ENCODE results near the gene SV2C. TPM values are rescaled to one million over a fixed set of nuclear protein-coding genes. Genes with fewer than 3 reads are reported as not detected.

The SV2C gene
- total RNA-seq, 1 donor from 2014 or later: 0.48 TPM

DNA sequence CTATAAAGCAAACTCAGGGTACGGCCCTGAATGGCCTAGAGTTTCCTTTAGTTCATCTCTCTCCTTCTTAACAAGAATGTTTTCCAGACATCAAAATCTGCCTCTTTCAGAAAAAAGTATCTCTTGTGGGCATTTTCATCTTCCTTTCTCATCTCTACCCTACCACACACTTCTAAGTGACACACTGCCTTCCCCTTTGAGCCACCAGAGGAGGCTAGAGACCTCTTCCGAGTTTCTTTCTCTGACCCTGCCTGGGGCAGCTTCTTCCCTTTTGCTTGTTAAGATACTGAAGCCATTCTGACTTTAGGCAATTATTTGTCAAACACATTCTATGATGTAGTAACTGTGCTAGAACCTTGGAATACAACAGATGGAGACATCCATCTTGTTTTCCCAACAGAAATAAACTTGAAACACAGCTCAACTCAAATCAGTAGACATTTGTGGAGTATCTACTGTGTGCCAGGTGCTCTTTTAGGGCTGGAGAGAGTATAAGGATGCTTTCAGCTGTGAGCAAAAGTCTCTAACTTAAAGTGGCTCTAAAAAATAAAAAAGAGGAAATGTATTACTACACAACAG lies 8.6 kb upstream of the SV2C start:
- H3K4me1 Mint-ChIP-seq (ENCODE audit: low read depth): no peaks in the 10 kb centered on the region
- no peak overlapping the region for H3K4me3 Mint-ChIP-seq (ENCODE audit: low read depth)
- TF ChIP-seq, protein P1, sequence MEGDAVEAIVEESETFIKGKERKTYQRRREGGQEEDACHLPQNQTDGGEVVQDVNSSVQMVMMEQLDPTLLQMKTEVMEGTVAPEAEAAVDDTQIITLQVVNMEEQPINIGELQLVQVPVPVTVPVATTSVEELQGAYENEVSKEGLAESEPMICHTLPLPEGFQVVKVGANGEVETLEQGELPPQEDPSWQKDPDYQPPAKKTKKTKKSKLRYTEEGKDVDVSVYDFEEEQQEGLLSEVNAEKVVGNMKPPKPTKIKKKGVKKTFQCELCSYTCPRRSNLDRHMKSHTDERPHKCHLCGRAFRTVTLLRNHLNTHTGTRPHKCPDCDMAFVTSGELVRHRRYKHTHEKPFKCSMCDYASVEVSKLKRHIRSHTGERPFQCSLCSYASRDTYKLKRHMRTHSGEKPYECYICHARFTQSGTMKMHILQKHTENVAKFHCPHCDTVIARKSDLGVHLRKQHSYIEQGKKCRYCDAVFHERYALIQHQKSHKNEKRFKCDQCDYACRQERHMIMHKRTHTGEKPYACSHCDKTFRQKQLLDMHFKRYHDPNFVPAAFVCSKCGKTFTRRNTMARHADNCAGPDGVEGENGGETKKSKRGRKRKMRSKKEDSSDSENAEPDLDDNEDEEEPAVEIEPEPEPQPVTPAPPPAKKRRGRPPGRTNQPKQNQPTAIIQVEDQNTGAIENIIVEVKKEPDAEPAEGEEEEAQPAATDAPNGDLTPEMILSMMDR (IDR thresholded peaks at IDR 0.05; ENCODE audit: unreplicated experiment): peak; percentile 65
- no peaks in the 10 kb centered on the region for H3K36me3 Mint-ChIP-seq (ENCODE audit: insufficient read depth)
- no peak for DNase-seq (ENCODE audit: low spot score, unreplicated experiment)
- no peaks in the 10 kb centered on the region for H3K9me3 Mint-ChIP-seq (ENCODE audit: low read depth)
- H3K27ac Mint-ChIP-seq: peak overlapping the region; percentile 30
- H3K27me3 Mint-ChIP-seq: peaks cover 88% of the 10 kb centered on the region

DNA sequence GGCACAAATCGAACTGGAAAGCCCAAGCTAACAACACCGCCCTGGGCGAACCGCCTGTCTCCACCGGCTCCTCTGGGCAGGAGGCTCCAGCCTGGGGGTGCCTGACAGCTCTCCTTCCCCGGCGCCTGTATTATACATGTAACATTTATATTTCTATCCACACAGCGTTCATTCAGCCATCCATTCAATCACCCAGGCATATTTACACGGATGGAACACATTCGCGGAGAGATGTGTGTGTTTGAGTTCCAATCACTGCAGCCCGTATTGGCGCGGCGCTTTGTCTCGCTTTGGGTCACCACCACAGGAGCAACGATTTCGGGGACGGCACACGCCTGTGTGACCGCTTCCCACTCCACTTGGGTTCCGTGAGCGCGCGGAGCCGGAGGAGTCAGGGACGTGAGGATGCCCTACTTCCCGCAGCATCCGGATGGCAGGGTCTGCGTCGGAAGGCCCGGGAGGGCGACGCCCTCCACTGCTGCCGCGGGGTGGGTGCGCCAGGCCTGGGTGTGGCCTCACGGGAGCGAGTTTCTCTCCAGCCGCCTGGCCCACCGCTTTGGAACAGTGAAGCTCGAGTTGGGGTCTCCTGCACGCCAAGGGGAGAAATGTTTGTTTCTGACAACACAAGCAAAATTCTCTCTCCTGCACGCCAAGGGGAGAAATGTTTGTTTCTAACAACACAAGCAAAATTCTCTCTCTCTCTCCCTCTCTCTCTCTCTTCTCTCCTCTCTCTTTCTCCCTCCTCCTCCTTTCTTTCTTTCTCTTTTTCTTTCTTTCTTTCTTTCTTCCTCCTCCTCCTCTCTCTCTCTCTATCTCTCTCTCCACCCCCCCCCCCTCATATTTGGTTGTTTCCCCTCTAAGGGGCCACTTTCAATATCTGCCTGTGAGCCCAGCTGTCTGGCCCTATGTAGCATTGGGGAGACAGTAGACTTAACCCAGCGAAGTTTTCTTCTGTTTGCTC lies 1.1 kb upstream of the SV2C start:
- Mint-ChIP-seq H3K27me3 (peaks cover 94% of the 10 kb centered on the region), H3K4me3 (ENCODE audit: low read depth) (peak overlapping the region; percentile 73), H3K4me1 (ENCODE audit: low read depth) (peaks cover 16% of the 10 kb centered on the region), H3K9me3 (ENCODE audit: low read depth) (no peaks in the 10 kb centered on the region), H3K27ac (no peak overlapping the region), H3K36me3 (ENCODE audit: insufficient read depth) (no peaks in the 10 kb centered on the region)
- no peak for DNase-seq (ENCODE audit: low spot score, unreplicated experiment)
- TF ChIP-seq, protein P1 (IDR thresholded peaks at IDR 0.05; ENCODE audit: unreplicated experiment): no peak

DNA sequence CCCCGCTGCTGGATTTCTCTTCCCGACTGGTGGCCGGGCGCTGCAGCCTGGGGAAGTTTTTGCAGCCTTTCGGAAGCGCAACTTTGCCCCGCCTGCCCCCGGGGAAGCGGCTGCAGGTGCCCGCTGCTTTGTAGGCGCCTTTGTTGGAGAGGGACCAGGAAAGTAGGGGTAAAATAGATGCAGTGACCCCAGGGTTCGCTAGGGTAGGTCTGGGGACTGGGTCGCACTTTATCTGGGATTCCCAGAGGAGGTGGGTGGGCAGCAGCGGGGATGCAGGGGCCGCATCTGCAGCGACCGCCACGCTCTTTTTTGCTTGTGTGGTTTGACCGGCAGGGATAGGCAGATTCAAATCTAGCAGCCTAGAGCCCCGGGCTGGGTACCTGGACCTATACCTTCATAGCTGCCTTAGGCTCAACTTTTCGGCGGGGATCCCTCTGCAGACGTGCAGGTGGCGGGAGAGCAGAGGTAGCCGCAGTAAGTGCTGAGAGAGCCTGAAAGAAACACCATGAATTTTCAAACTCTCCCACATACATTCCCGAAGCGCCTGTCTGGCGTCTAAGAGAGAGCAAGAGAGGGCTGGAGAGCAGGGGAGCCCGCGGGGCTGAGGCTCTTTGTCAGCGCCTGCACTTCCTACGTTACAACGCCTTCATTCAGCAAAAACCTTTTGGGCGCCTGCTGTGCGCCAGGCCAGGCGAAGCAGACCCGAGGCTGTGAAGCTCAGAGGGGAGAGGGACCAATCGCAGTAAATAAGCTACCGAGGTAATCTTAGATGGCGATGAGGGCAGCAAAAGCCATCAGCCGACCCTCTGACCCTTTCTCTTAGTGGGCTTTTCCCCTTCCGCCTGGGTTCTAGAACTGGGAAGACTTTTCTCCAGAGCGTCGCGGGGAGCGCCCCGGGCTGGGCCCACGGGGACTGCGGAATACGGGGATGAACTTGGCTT lies 642 bp downstream of the SV2C start:
- Mint-ChIP-seq H3K9me3 (ENCODE audit: low read depth) (no peaks in the 10 kb centered on the region), H3K4me1 (ENCODE audit: low read depth) (peaks cover 16% of the 10 kb centered on the region), H3K4me3 (ENCODE audit: low read depth) (peak overlapping the region; percentile 73), H3K27me3 (peaks cover 90% of the 10 kb centered on the region), H3K27ac (peak overlapping the region; percentile 82), H3K36me3 (ENCODE audit: insufficient read depth) (no peaks in the 10 kb centered on the region)
- DNase-seq (ENCODE audit: low spot score, unreplicated experiment): peak; percentile 10
- TF ChIP-seq, protein P1 (IDR thresholded peaks at IDR 0.05; ENCODE audit: unreplicated experiment): no peak

DNA sequence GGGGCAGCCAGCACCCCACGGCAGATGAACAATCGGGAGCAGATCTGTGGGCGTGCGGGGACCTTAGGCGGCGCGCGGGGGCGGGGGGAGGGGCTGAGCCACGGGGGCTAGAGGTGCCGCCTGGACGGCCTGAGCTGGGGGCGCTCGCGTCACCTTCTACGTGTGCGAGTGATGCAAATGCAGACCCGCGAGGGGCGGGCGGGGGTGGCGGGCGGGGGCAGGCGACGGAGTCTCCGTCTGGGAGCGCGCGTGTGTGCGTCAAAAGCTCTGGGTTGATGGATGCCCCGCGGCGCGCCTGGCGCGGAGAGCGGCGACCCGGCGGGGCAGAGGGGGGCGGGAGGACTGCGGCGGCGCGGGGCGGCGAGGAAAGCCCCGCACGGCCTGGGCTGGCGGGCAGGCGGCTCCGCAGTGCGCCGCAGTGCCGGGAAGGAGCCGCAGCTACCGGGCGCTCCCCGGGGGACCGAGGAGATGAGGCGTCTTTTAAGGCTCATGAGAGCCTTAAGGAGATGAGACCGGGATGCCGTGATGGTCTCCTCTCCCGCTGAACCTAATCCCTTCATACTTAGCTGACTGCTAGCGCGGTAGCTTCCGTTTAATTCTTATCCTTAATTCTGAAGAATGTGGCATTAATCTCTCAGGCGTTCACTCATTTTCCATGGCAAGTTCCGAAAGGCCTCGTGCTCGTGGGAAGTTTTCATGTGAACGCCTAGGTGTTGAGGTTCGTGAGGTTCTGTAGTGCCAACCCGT lies 1.5 kb downstream of the SV2C start:
- peak overlapping the region; percentile 82 for H3K27ac Mint-ChIP-seq
- peak; percentile 13 for DNase-seq (ENCODE audit: low spot score, unreplicated experiment)
- peaks cover 89% of the 10 kb centered on the region for H3K27me3 Mint-ChIP-seq
- peaks cover 16% of the 10 kb centered on the region for H3K4me1 Mint-ChIP-seq (ENCODE audit: low read depth)
- no peaks in the 10 kb centered on the region for H3K36me3 Mint-ChIP-seq (ENCODE audit: insufficient read depth)
- TF ChIP-seq, protein P1 (IDR thresholded peaks at IDR 0.05; ENCODE audit: unreplicated experiment): no peak
- peak overlapping the region; percentile 73 for H3K4me3 Mint-ChIP-seq (ENCODE audit: low read depth)
- H3K9me3 Mint-ChIP-seq (ENCODE audit: low read depth): no peaks in the 10 kb centered on the region

Measured in progenitor cell of endocrine pancreas (in vitro differentiated cells).